Activated naive CD4-positive, alpha-beta T cell treated with anti-CD3 and anti-CD28 coated beads, Interleukin-2, amount 50 U/mL, for 24 hours (primary cell): ENCODE measurements around the gene TRIP6.
"Not testable (repeated sequence)": the region's sequence is repeated elsewhere in the genome, so short reads cannot be mapped to it uniquely, and the experiment has no call there.

ENCODE experiments used
- H3K27ac Mint-ChIP-seq: one replicate; pipeline ENCODE4 v1.8.0; 2021; ENCODE audit warnings: mild to moderate bottlenecking, mixed read lengths
- H3K27me3 Mint-ChIP-seq: one replicate; pipeline ENCODE4 v1.8.0; 2021; ENCODE audit warnings: mixed read lengths
- H3K36me3 Mint-ChIP-seq: one replicate; pipeline ENCODE4 v1.8.0; 2021; ENCODE audit warnings: mixed read lengths
- H3K4me1 Mint-ChIP-seq: one replicate; pipeline ENCODE4 v1.8.0; 2021; ENCODE audit warnings: mixed read lengths
- H3K4me3 Mint-ChIP-seq: one replicate; pipeline ENCODE4 v1.8.0; 2021; ENCODE audit warnings: mild to moderate bottlenecking, mixed read lengths
- H3K9me3 Mint-ChIP-seq: one replicate; pipeline ENCODE4 v1.8.0; 2021; ENCODE audit warnings: mixed read lengths

Gene TRIP6

GRCh38 chr7:100901921-100902332, 34.7 kb downstream of the TRIP6 start:
- Mint-ChIP-seq H3K4me1 (no peaks in the 10 kb centered on the region), H3K4me3 (no peak overlapping the region), H3K27me3 (peaks cover 16% of the 10 kb centered on the region), H3K9me3 (no peaks in the 10 kb centered on the region), H3K27ac (no peak overlapping the region), H3K36me3 (no peaks in the 10 kb centered on the region)

- Mint-ChIP-seq H3K27me3 (peaks cover 14% of the 10 kb centered on the region), H3K9me3 (no peaks in the 10 kb centered on the region), H3K27ac (no peak overlapping the region), H3K4me3 (no peak overlapping the region), H3K4me1 (no peaks in the 10 kb centered on the region), H3K36me3 (no peaks in the 10 kb centered on the region)
Measured at GRCh38 chr7:100902638-100903037, 35.5 kb downstream of the TRIP6 start.

- Mint-ChIP-seq H3K4me1 (no peaks in the 10 kb centered on the region), H3K4me3 (no peak overlapping the region), H3K27me3 (peaks cover 7% of the 10 kb centered on the region), H3K36me3 (peaks cover 3% of the 10 kb centered on the region), H3K27ac (no peak overlapping the region), H3K9me3 (no peaks in the 10 kb centered on the region)
Measured at GRCh38 chr7:100908512-100908911, 41.3 kb downstream of the TRIP6 start.

DNA sequence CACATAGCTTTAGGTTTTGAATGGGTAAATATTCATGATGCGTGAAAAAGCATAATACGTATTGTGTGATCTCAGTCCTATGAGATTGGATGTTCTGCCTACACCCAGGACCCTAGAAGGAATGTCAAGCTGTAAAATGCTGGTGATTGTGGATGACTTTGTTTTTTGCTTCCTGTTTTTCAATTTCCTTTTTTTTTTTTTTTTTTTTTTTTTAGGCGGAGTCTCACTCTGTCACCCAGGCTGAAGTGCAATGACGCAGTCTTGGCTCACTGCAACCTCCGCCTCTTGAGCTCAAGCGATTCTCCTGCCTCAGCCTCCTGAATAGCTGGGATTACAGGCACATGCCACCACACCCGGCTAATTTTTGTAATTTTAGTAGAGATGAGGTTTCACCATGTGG, 43.3 kb downstream of the TRIP6 start:
- H3K27ac Mint-ChIP-seq, H3K27me3 Mint-ChIP-seq, H3K9me3 Mint-ChIP-seq, H3K36me3 Mint-ChIP-seq, H3K4me3 Mint-ChIP-seq, H3K4me1 Mint-ChIP-seq: not testable (repeated sequence)

- H3K4me1 Mint-ChIP-seq: no peaks in the 10 kb centered on the region
- H3K27me3 Mint-ChIP-seq: peaks cover 7% of the 10 kb centered on the region
- H3K9me3 Mint-ChIP-seq: no peaks in the 10 kb centered on the region
- H3K36me3 Mint-ChIP-seq: peaks cover 3% of the 10 kb centered on the region
- no peak overlapping the region for H3K4me3 Mint-ChIP-seq
- no peak overlapping the region for H3K27ac Mint-ChIP-seq
Measured at GRCh38 chr7:100911484-100911883, 44.3 kb downstream of the TRIP6 start.

GRCh38 chr7:100914208-100914878, 47.2 kb downstream of the TRIP6 start:
- Mint-ChIP-seq H3K36me3 (no peaks in the 10 kb centered on the region), H3K27me3 (peaks cover 4% of the 10 kb centered on the region), H3K4me1 (no peaks in the 10 kb centered on the region), H3K4me3 (no peak overlapping the region), H3K27ac (no peak overlapping the region), H3K9me3 (no peaks in the 10 kb centered on the region)

DNA sequence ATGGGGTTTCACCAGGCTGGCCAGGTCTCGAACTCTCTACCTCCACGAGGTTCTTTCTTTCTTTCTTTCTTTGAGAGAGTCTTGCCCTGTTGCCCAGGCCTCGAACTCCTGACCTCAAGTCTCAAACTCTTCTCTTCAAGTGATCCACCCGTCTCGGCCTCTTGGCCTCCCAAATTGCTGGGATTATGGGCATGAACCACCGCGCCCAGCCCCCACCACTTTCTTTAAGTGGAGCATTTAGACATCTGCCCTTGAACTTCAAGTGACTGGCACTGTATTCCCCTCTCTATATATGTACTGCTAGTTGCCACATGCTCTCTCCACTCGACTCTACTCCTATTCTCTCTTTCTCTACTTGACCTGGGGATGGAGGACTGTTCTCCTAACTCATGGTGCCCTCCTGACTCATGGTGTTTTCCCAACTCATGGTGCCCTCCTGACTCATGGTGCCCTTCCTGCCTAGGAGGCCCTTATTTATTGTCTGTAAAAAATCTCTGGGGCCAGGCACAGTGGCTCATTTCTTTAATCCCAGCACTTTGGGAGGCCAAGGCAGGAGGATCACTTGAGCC, 47.8 kb downstream of the TRIP6 start:
- H3K4me3 Mint-ChIP-seq: no peak overlapping the region
- H3K36me3 Mint-ChIP-seq: no peaks in the 10 kb centered on the region
- no peaks in the 10 kb centered on the region for H3K9me3 Mint-ChIP-seq
- no peak overlapping the region for H3K27ac Mint-ChIP-seq
- no peaks in the 10 kb centered on the region for H3K4me1 Mint-ChIP-seq
- H3K27me3 Mint-ChIP-seq: peaks cover 4% of the 10 kb centered on the region

DNA sequence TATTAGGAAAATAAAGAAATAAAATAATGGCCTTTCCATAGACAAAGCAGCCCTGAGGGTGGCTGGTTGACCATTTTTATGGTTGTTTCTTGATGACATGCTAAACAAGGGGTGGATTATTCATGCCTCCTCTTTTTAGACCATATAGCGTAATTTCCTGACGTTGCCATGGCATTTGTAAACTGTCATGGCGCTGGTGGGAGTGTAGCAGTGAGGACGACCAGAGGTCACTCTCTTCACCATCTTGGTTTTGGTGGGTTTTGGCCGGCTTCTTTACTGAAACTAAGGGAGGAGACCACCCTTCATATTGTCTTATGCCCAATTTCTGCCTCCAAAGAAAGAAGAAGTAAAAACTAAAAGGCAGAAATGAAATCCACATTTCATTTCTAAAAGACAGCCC, 52.1 kb downstream of the TRIP6 start:
- H3K27ac Mint-ChIP-seq, H3K27me3 Mint-ChIP-seq, H3K4me3 Mint-ChIP-seq, H3K9me3 Mint-ChIP-seq, H3K4me1 Mint-ChIP-seq, H3K36me3 Mint-ChIP-seq: not testable (repeated sequence)

- not testable (repeated sequence) for H3K27ac Mint-ChIP-seq, H3K4me1 Mint-ChIP-seq, H3K36me3 Mint-ChIP-seq, H3K9me3 Mint-ChIP-seq, H3K27me3 Mint-ChIP-seq, H3K4me3 Mint-ChIP-seq
Measured at GRCh38 chr7:100919779-100920437, 52.7 kb downstream of the TRIP6 start.

- H3K36me3 Mint-ChIP-seq: no peaks in the 10 kb centered on the region
- H3K4me3 Mint-ChIP-seq: no peak overlapping the region
- H3K27ac Mint-ChIP-seq: no peak overlapping the region
- H3K4me1 Mint-ChIP-seq: no peaks in the 10 kb centered on the region
- no peaks in the 10 kb centered on the region for H3K9me3 Mint-ChIP-seq
- H3K27me3 Mint-ChIP-seq: peaks cover 6% of the 10 kb centered on the region
Measured at GRCh38 chr7:100921039-100921438, 53.9 kb downstream of the TRIP6 start.
